ENCODE data around the gene PPP1R37.

Gene PPP1R37

GRCh38 chr19:45082170-45082569 lies 10.8 kb upstream of the PPP1R37 start:
- Histone ChIP-seq H3K9me3 (ENCODE audit: low read length) (no peaks in the 10 kb centered on the region), H3K4me3 (ENCODE audit: low read depth, low read length, poor library complexity, severe bottlenecking) (no peak overlapping the region), H3K4me2 (ENCODE audit: low read length) (no peak overlapping the region), H3K4me1 (ENCODE audit: insufficient read depth, low read length, severe bottlenecking) (peaks cover 30% of the 10 kb centered on the region), H3K79me2 (ENCODE audit: insufficient read depth, low read length) (peaks cover 38% of the 10 kb centered on the region), H3K9ac (ENCODE audit: low read length) (no peak overlapping the region), H3K9me2 (ENCODE audit: low read depth, low read length) (no peaks in the 10 kb centered on the region), H3K27me3 (ENCODE audit: insufficient read depth, low read length) (no peaks in the 10 kb centered on the region), H3K27ac (ENCODE audit: low read depth, low read length, poor library complexity, severe bottlenecking) (no peak overlapping the region), H2AFZ (ENCODE audit: low read length) (no peak overlapping the region), H3F3A (ENCODE audit: insufficient read depth, low read length) (peaks cover 11% of the 10 kb centered on the region), H3K36me3 (ENCODE audit: insufficient read depth, low read length) (peaks cover 43% of the 10 kb centered on the region), H4K20me1 (ENCODE audit: insufficient read depth, low read length) (no peaks in the 10 kb centered on the region)
- TF ChIP-seq CTCF (IDR thresholded peaks at IDR 0.05; ENCODE audit: low read length), result no peak
- TF ChIP-seq EZH2 (IDR thresholded peaks at IDR 0.05; ENCODE audit: borderline replicate concordance, low read length), result no peak

DNA sequence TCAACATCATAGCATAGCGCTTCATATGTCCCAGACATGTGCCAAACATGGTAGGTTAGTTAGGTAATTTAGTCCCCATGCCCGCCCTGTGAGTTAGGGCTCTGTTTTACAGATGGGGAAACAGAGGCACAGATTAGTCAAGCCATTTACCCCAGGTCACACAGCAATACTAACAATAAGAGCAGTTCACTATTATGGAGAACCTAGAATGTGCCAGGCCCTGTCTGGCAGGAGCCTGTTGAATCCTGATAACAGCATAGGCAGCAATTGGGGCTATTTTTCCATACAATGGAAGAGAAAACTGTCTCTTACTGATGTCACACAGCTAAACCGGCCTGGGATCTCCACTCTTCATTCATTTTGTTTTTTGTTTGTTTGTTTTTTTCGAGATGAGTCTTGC lies 6.5 kb upstream of the PPP1R37 start:
- Histone ChIP-seq H3K4me3 (ENCODE audit: low read depth, low read length, poor library complexity, severe bottlenecking) (no peak overlapping the region), H2AFZ (ENCODE audit: low read length) (no peak overlapping the region), H3K9me3 (ENCODE audit: low read length) (no peaks in the 10 kb centered on the region), H3K36me3 (ENCODE audit: insufficient read depth, low read length) (peaks cover 64% of the 10 kb centered on the region), H3K4me2 (ENCODE audit: low read length) (no peak overlapping the region), H4K20me1 (ENCODE audit: insufficient read depth, low read length) (no peaks in the 10 kb centered on the region), H3K27me3 (ENCODE audit: insufficient read depth, low read length) (no peaks in the 10 kb centered on the region), H3K9ac (ENCODE audit: low read length) (no peak overlapping the region), H3K79me2 (ENCODE audit: insufficient read depth, low read length) (peaks cover 16% of the 10 kb centered on the region), H3K27ac (ENCODE audit: low read depth, low read length, poor library complexity, severe bottlenecking) (no peak overlapping the region), H3K9me2 (ENCODE audit: low read depth, low read length) (no peaks in the 10 kb centered on the region), H3K4me1 (ENCODE audit: insufficient read depth, low read length, severe bottlenecking) (peaks cover under 1% of the 10 kb centered on the region), H3F3A (ENCODE audit: insufficient read depth, low read length) (no peaks in the 10 kb centered on the region)
- TF ChIP-seq EZH2 (IDR thresholded peaks at IDR 0.05; ENCODE audit: borderline replicate concordance, low read length) (no peak), CTCF (IDR thresholded peaks at IDR 0.05; ENCODE audit: low read length) (no peak)

DNA sequence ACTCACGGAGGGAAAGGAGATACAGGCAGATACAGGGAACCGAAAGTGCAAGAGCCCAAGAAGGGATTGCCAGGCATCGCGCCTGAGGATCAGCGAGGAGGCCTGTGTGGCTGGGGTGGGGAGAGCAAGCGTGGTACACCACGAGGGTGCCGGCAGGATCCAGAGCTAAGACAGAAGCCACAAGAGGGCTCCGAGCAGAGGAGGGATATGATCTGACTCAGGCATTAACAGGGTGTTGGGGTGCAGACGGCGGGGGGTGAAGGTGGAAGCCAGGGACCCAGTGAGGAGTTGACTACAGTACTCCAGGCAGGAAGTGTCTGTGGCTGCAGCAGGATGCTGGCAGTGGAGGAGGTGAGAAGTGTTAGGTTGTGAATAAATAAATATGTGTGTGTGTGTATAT lies 5.4 kb upstream of the PPP1R37 start:
- no peaks in the 10 kb centered on the region for H3K9me3 ChIP-seq (ENCODE audit: low read length)
- H3K9me2 ChIP-seq (ENCODE audit: low read depth, low read length), result no peaks in the 10 kb centered on the region
- H3K27ac ChIP-seq (ENCODE audit: low read depth, low read length, poor library complexity, severe bottlenecking), result no peak overlapping the region
- peaks cover 53% of the 10 kb centered on the region for H3K36me3 ChIP-seq (ENCODE audit: insufficient read depth, low read length)
- TF ChIP-seq CTCF (IDR thresholded peaks at IDR 0.05; ENCODE audit: low read length), result no peak
- H3K4me2 ChIP-seq (ENCODE audit: low read length), result no peak overlapping the region
- H3K9ac ChIP-seq (ENCODE audit: low read length), result no peak overlapping the region
- no peaks in the 10 kb centered on the region for H4K20me1 ChIP-seq (ENCODE audit: insufficient read depth, low read length)
- H3K79me2 ChIP-seq (ENCODE audit: insufficient read depth, low read length), result peaks cover 5% of the 10 kb centered on the region
- peaks cover 9% of the 10 kb centered on the region for H3K4me1 ChIP-seq (ENCODE audit: insufficient read depth, low read length, severe bottlenecking)
- H3K27me3 ChIP-seq (ENCODE audit: insufficient read depth, low read length), result no peaks in the 10 kb centered on the region
- H3F3A ChIP-seq (ENCODE audit: insufficient read depth, low read length), result no peaks in the 10 kb centered on the region
- no peak overlapping the region for H3K4me3 ChIP-seq (ENCODE audit: low read depth, low read length, poor library complexity, severe bottlenecking)
- no peak overlapping the region for H2AFZ ChIP-seq (ENCODE audit: low read length)

Data from OCI-LY1 (cell line).